Mucosa of descending colon (tissue), 3 donors: ENCODE results near the gene MCM9. TPM values are rescaled to one million over a fixed set of nuclear protein-coding genes. Genes with fewer than 3 reads are reported as not detected.

Source experiments
- ATAC-seq: fragments of 200-7000 bp; cut with Tn5 transposase; one replicate; pipeline ENCODE4 v1.9.1; 2020; ENCODE audit warnings: mild to moderate bottlenecking, moderate library complexity
- DNase-seq, 3 donors: peaks; one replicate each; pipeline ENCODE4 v3.0.0-alpha.2; 2020
- H3K36me3 ChIP-seq: fragments of 200-600 bp; one replicate; pipeline ENCODE4 v1.8.0; 2021; ENCODE audit warnings: low read depth, mild to moderate bottlenecking
- H3K4me1 ChIP-seq: fragments of 200-600 bp; one replicate; pipeline ENCODE4 v1.8.0; 2021; ENCODE audit warnings: low read depth, mild to moderate bottlenecking
- H3K4me3 ChIP-seq: fragments of 200-600 bp; one replicate; pipeline ENCODE4 v1.8.0; 2021; ENCODE audit warnings: mild to moderate bottlenecking
- H3K9me3 ChIP-seq: fragments of 200-600 bp; one replicate; pipeline ENCODE4 v1.8.0; 2021; ENCODE audit warnings: mild to moderate bottlenecking
- intact Hi-C, 2 donors: fragments of 100-400 bp; cut with DNase I in 1 of 2; cut with micrococcal nuclease in 1 of 2; formaldehyde crosslinking; loops; one replicate each; pipeline versions ENCODE4 v1.11.0 to v1.11.1; 2022; cut with DNase I, micrococcal nuclease
- total RNA-seq, 3 donors: library from RNA; stranded (reverse); fragmentation: NEBNext Ultra II Directional in 2 of 3; extraction: Animal tissue kit (Norgen Biotek cat#: 25700) in 2 of 3; gene quantifications; one replicate each; pipeline versions ENCODE4 v1.2.1 to v1.2.4, GENCODE V29; 2021 to 2023
- TF ChIP-seq, protein P1 (sequence below): fragments of 200-600 bp; IDR thresholded peaks from one replicate; pipeline ENCODE4 v1.8.0; 2022; ENCODE audit warnings: antibody characterized with exemption, mild to moderate bottlenecking
- donor health status: DM: no; HTN: no; CAD: no; lungs with moderate emphysema.
- donor health status: DM: no; HTN: no; CAD: no.
- donor health status: DM: no; HTN: yes; CAD: no.

MCM9 gene
- total RNA-seq, 3 donors from 2014 or later: 15.7 to 26.3 (median 20.9) TPM

DNA sequence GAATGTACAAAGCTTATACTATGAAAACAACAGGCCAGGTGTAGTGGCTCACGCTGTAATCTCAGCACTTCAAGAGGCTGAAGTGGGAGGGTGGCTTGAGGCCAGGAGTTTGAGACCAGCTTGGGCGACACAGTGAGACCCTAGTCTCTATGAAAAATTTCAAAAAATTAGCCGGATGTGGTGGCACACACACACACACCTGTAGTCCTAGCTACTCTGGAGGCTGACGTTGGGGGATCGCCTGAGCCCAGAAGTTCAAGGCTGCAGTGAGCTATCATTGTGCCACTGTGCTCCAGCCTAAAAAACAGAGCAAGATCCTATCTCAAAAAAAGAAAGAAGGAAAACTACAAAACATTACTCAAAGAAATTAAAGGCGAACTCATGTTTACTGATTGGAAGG lies 48.3 kb downstream of the MCM9 start:
- DNase-seq (no peak), ATAC-seq (no peak)
- Histone ChIP-seq H3K9me3 (no peaks in the 10 kb centered on the region), H3K4me3 (no peak overlapping the region), H3K36me3 (no peaks in the 10 kb centered on the region), H3K4me1 (no peaks in the 10 kb centered on the region)
- TF ChIP-seq, protein P1, sequence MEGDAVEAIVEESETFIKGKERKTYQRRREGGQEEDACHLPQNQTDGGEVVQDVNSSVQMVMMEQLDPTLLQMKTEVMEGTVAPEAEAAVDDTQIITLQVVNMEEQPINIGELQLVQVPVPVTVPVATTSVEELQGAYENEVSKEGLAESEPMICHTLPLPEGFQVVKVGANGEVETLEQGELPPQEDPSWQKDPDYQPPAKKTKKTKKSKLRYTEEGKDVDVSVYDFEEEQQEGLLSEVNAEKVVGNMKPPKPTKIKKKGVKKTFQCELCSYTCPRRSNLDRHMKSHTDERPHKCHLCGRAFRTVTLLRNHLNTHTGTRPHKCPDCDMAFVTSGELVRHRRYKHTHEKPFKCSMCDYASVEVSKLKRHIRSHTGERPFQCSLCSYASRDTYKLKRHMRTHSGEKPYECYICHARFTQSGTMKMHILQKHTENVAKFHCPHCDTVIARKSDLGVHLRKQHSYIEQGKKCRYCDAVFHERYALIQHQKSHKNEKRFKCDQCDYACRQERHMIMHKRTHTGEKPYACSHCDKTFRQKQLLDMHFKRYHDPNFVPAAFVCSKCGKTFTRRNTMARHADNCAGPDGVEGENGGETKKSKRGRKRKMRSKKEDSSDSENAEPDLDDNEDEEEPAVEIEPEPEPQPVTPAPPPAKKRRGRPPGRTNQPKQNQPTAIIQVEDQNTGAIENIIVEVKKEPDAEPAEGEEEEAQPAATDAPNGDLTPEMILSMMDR: no peak
- intact Hi-C loops: no loop called here

GRCh38 chr6:118882314-118882905 lies 52.5 kb downstream of the MCM9 start:
- Histone ChIP-seq H3K9me3 (no peaks in the 10 kb centered on the region), H3K4me3 (no peak overlapping the region), H3K36me3 (no peaks in the 10 kb centered on the region), H3K4me1 (no peaks in the 10 kb centered on the region)
- intact Hi-C loops: no loop called here
- TF ChIP-seq, protein P1: no peak
- no peak for DNase-seq
- ATAC-seq: no peak

DNA sequence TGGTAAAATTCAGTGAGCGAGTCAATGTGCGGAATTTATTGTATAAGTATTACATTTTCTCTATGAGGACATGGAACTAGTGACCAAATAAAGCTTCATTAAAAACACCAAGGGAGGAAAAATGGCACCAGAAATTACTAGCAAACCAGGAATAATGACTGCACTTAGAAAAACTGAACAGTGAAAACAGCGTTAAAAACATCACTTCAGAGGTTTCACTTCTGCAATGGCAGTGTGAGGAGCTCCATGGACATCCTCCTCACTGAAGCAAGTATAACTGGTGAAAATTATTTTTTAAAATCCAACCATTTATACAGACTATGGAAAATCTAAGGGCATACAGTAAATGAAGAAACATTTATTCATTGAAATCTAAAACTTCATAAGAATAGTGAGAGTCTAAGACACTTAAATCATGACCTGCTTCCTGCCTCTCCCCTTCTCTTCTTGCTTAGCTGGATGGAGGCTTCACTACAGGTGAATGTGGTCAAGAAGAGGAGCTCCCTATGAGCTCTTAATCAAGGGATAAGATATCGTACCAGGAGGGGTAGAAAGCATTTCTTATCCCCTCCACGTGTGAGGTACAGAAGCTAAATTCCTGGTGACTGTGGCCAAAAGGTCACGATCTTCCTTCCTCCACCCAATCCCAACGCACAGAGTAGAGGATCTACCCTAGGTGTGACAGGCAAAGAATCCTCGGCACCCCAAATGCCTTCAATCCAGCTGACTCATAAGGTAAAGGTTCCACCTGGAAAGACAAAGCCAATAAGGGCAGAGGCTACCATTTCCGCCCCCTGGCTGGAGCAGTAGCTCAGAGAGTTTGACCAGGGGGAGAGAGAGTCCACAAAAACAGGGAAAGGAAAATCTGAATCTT lies 53.3 kb downstream of the MCM9 start:
- Histone ChIP-seq H3K36me3 (no peaks in the 10 kb centered on the region), H3K4me3 (no peak overlapping the region), H3K4me1 (no peaks in the 10 kb centered on the region), H3K9me3 (no peaks in the 10 kb centered on the region)
- no peak for ATAC-seq
- intact Hi-C loops: no loop called here
- TF ChIP-seq, protein P1: no peak
- DNase-seq: no peak

DNA sequence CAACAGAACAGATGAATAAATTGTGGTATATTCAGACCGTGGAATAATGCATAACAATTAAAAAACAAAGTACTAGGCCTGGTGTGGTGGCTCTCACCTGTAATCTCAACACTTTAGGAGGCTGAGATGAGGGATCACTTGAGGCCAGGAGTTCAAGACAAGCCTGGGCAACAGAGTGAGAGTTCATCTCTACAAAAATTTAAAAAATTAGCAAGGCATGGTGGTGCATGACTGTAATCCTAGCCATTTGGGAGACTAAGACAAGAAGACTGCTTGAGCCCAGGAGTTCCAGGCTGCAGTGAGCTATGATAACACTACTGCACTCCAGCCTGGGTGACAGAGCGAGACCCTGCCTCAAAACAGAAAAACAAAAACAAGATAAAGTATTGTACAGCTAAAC lies 57.2 kb downstream of the MCM9 start:
- intact Hi-C loops: no loop called here
- DNase-seq (no peak), ATAC-seq (no peak)
- TF ChIP-seq, protein P1: no peak
- Histone ChIP-seq H3K9me3 (no peaks in the 10 kb centered on the region), H3K4me3 (no peak overlapping the region), H3K36me3 (no peaks in the 10 kb centered on the region), H3K4me1 (no peaks in the 10 kb centered on the region)

DNA sequence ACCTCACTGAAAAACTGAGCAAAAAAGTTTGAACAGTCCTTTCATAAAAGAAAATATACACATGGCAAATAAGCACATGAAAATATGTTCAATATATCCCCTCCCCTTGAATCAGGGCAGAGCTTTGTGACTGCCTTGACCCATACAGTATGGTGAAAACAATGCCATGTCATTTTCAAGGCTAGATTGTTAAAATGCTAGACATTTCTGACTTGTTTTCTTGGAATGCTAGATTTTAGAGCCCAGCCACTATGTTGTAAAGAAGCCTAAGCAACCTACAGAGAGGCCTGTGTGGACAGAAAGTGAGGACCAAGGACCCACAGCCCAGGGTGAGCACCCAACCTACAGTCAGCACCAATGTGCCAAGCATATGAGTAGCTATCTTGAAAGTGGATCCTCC lies 58.1 kb downstream of the MCM9 start:
- intact Hi-C loops: no loop called here
- TF ChIP-seq, protein P1: no peak
- no peak for DNase-seq

More for the DNA sequence above, 58.1 kb downstream of the MCM9 start:
- Histone ChIP-seq H3K9me3 (no peaks in the 10 kb centered on the region), H3K4me1 (no peaks in the 10 kb centered on the region), H3K36me3 (no peaks in the 10 kb centered on the region), H3K4me3 (no peak overlapping the region)
- ATAC-seq: no peak
